Kidney (tissue), 14 donors: Measurements from ENCODE around the gene GPX3. TPM values are rescaled to one million over a fixed set of nuclear protein-coding genes. Genes with fewer than 3 reads are reported as not detected.

Source experiments
- DNase-seq, 5 donors: peaks; one replicate each; pipeline ENCODE4 v3.0.0-alpha.2; 2013 to 2020
- FAIRE-seq: peaks from 2 replicates; lab custom pipeline; 2012; peaks lifted over from hg19 to GRCh38; lab: Jason Lieb, UNC
- H3K27ac ChIP-seq, 2 donors: one replicate each; pipeline ENCODE4 v1.7.0; 2013; ENCODE audit warnings: low read depth in 2 of 2, low read length in 2 of 2, inconsistent platforms in 1 of 2
- H3K27me3 ChIP-seq: one replicate; pipeline ENCODE4 v1.7.1; 2013; ENCODE audit warnings: low read length, inconsistent platforms; ENCODE audit not compliant: control insufficient read depth, insufficient read depth
- H3K36me3 ChIP-seq, 3 donors: one replicate each; pipeline versions ENCODE4 v1.7.0 to v1.7.1; 2013; ENCODE audit warnings: low read length in 3 of 3, control low read depth in 1 of 3, inconsistent platforms in 1 of 3; ENCODE audit not compliant: insufficient read depth in 3 of 3, control insufficient read depth in 2 of 3
- H3K4me1 ChIP-seq, 3 donors: one replicate each; pipeline versions ENCODE4 v1.7.0 to v1.7.1; 2013; ENCODE audit warnings: low read length in 3 of 3, inconsistent platforms in 1 of 3, low read depth in 1 of 3; ENCODE audit not compliant: control insufficient read depth in 2 of 3, insufficient read depth in 2 of 3
- H3K4me3 ChIP-seq, 3 donors: one replicate each; pipeline versions ENCODE4 v1.7.0 to v1.8.1; 2013; ENCODE audit warnings: low read length in 3 of 3, control low read depth in 1 of 3, inconsistent platforms in 1 of 3
- H3K9ac ChIP-seq, 3 donors: one replicate each; pipeline versions ENCODE4 v1.7.0 to v1.7.1; 2013; ENCODE audit warnings: low read length in 3 of 3, control low read depth in 1 of 3, inconsistent platforms in 1 of 3
- H3K9me3 ChIP-seq, 3 donors: one replicate each; pipeline versions ENCODE4 v1.7.0 to v1.7.1; 2013; ENCODE audit warnings: low read length in 3 of 3, control low read depth in 1 of 3, inconsistent platforms in 1 of 3; ENCODE audit not compliant: control insufficient read depth in 2 of 3, insufficient read depth in 1 of 3
- intact Hi-C: fragments of 100-400 bp; cut with DNase I; formaldehyde crosslinking; loops from one replicate; pipeline ENCODE4 v1.11.1; 2022
- polyA plus RNA-seq: library from polyadenylated mRNA; stranded (reverse); fragments of 350-450 nt; fragmentation: Illumina TruSeq; extraction: RNeasy Lipid Tissue Mini Kit (QIAGEN cat#74804); gene quantifications from one replicate; pipeline ENCODE4 v1.2.3, GENCODE V29; 2014; ENCODE audit warnings: low read depth, low replicate concordance; ENCODE audit not compliant: insufficient read depth
- total RNA-seq: library from RNA; stranded (reverse); fragmentation: NEBNext Ultra II Directional; extraction: Animal tissue kit (Norgen Biotek cat#: 25700); gene quantifications from one replicate; pipeline ENCODE4 v1.2.1, GENCODE V29; 2021
- TF ChIP-seq, protein P1 (sequence below): IDR thresholded peaks from 3 replicates; pipeline ENCODE4 v1.5.1; 2012; ENCODE audit warnings: mild to moderate bottlenecking, moderate library complexity, borderline replicate concordance; ENCODE audit not compliant: insufficient read depth; ENCODE audit errors: extremely low read depth
- donor health status: control.
- donor health status: control.
- donor health status: control.
- donor health status: control.
- donor health status: control.
- donor health status: DM: yes; HTN: yes; CAD: no.
- donor health status: Normal renal cell carcinoma (clear cell type).

Gene GPX3
- total and polyA plus RNA-seq, 2 donors from 2014 or later: 1,327 to 27,893 TPM

DNA sequence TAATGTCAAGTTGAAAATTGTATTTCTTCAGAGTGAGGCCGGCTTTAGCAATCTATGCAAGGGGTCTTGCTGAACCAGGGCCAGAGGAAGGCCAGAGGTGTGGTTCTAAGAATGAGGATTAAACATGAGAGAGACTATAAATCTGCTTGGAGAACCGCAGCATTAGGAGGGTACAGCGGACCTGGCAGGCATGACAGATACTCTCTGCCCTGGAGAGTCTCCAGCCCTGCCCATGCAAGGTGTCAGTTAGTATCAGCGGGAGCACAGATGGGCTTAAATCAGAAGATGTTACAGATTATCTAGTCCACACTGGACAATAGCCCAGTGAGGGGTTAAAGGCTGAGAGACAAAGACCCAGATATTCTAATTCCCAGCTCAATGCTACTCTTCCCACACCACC lies 11.5 kb upstream of the GPX3 start:
- H3K9ac ChIP-seq: no peak overlapping the region
- H3K27me3 ChIP-seq: no peaks in the 10 kb centered on the region
- TF ChIP-seq, protein P1, sequence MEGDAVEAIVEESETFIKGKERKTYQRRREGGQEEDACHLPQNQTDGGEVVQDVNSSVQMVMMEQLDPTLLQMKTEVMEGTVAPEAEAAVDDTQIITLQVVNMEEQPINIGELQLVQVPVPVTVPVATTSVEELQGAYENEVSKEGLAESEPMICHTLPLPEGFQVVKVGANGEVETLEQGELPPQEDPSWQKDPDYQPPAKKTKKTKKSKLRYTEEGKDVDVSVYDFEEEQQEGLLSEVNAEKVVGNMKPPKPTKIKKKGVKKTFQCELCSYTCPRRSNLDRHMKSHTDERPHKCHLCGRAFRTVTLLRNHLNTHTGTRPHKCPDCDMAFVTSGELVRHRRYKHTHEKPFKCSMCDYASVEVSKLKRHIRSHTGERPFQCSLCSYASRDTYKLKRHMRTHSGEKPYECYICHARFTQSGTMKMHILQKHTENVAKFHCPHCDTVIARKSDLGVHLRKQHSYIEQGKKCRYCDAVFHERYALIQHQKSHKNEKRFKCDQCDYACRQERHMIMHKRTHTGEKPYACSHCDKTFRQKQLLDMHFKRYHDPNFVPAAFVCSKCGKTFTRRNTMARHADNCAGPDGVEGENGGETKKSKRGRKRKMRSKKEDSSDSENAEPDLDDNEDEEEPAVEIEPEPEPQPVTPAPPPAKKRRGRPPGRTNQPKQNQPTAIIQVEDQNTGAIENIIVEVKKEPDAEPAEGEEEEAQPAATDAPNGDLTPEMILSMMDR: no peak
- H3K4me3 ChIP-seq: no peak overlapping the region
- peaks cover 3 to 33% (median 31%) of the 10 kb centered on the region in 3 donors for H3K4me1 ChIP-seq
- intact Hi-C loops: no loop called here
- no peaks in the 10 kb centered on the region for H3K9me3 ChIP-seq
- H3K27ac ChIP-seq: peak overlapping the region in 1 of 2 donors; percentile 95
- no peaks in the 10 kb centered on the region for H3K36me3 ChIP-seq
- DNase-seq (no peak), FAIRE-seq (no peak)

DNA sequence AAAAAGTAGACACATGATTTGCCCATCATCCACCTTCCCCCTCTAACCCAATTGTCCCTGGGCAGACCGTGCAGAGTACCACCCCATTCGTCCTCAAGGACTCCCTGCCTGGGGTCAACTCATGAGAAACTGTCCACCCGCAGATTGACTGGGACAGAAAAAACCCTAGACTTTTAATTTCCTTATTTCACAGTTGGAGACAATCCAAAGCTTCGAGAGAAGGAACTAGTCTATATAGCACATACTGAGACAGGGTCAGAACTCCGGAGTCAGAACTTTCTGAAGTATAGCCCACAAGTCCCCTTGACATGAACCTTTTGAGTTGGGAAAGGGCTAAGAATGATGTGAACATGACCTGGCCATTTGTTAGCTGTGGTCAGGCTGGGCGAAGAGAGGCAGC lies 7.5 kb upstream of the GPX3 start:
- Histone ChIP-seq H3K4me3 (no peak overlapping the region), H3K4me1 (peaks cover 0 to 23% (median 10%) of the 10 kb centered on the region in 3 donors), H3K27me3 (no peaks in the 10 kb centered on the region), H3K36me3 (no peaks in the 10 kb centered on the region), H3K9me3 (no peaks in the 10 kb centered on the region), H3K9ac (no peak overlapping the region), H3K27ac (peak overlapping the region in 1 of 2 donors; percentile 23)
- intact Hi-C loops: no loop called here
- DNase-seq: no peak
- FAIRE-seq: no peak
- TF ChIP-seq, protein P1: no peak

DNA sequence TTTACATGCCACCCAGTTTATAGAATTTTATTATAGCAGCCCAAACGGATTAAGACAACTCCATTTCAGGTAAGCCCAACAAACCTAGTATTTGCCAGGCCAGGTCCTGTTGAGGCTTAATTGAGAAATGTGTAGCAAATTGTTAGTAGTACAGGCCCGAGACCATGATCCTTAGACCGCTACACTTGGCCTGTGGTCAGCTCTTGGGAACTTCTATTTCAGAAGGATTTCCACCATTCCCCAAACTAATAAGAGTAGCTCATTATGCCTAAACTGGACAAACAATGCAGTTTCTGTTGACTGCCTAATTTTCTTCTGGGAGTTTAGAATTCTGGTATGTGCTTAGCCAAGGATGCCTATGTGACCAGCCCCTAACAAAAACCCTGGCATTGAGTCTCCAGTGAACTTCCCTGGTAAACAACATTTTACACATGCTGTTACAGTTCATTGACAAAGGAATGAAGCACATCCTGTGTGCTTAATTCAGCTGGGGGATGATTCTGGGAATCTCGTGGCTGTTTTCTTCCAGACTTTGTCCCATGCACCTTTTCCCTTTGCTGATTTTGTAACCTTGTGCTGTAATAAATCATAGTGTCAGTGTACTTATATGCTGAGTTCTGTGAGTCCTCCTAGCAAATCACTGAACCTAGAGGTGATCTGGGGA lies 5.6 kb upstream of the GPX3 start:
- FAIRE-seq (peak; percentile 78), DNase-seq (peak in 3 of 5 donors; percentile 44 to 83 (median 75))
- intact Hi-C loops: no loop called here

More for the DNA sequence above, 5.6 kb upstream of the GPX3 start:
- H3K9me3 ChIP-seq: no peaks in the 10 kb centered on the region
- H3K4me1 ChIP-seq: peaks cover 0 to 41% (median 8%) of the 10 kb centered on the region in 3 donors
- no peak overlapping the region for H3K4me3 ChIP-seq
- no peaks in the 10 kb centered on the region for H3K27me3 ChIP-seq
- peak overlapping the region; percentile 75 to 84 for H3K27ac ChIP-seq
- H3K9ac ChIP-seq: peak overlapping the region in 1 of 3 donors; percentile 5
- TF ChIP-seq, protein P1: no peak
- H3K36me3 ChIP-seq: no peaks in the 10 kb centered on the region
